ENCODE measurements around the gene UBE2E2.

DNA sequence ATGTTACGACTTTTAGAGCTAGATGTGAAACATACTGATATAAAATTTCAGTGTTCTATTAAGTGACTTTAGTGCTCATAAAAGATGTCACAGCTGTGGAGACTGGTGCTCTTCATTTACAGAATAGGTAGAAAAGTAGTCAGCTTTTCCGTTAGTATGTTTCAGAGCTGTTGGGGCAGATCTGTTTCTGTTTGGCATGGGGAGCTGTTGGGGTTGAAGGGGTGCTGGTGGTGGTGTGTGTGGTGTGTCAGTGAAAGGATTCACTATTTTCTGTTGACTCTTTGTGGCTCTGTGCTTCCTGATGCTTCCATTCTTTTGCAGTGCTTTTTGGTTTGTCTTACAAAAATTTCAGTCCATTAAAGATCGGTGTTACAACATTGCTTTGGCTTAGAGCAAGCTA lies 3.2 kb downstream of the UBE2E2 start:
- TF ChIP-seq GATA3 (IDR thresholded peaks at IDR 0.05; ENCODE audit: low read depth, low read length) = no peak
- no peak for TF ChIP-seq GATA2 (IDR thresholded peaks at IDR 0.05; ENCODE audit: low read depth, low read length)

Data from SH-SY5Y (cell line).